Stimulated activated CD4-positive, alpha-beta T cell treated with anti-CD3 and anti-CD28 coated beads, Interleukin-2, amount 100 ng/mL, for 48 hours (primary cell): ENCODE results near the gene MYL6B.
A peak's percentile ranks its signal among the peaks of the same experiment; 100 is the strongest.
"Not testable (repeated sequence)": the region's sequence is repeated elsewhere in the genome, so short reads cannot be mapped to it uniquely, and the experiment has no call there.

Experiments
- DNase-seq, 2 donors: peaks; one replicate each; pipeline ENCODE4 v3.0.0-alpha.2; 2020

The MYL6B gene

GRCh38 chr12:56154246-56154771, 1.9 kb downstream of the MYL6B start:
- no peak for DNase-seq

GRCh38 chr12:56154818-56155217, 2.4 kb downstream of the MYL6B start:
- no peak for DNase-seq

- no peak for DNase-seq
Measured at GRCh38 chr12:56155256-56155845, 3.0 kb downstream of the MYL6B start.

- DNase-seq = not testable (repeated sequence)
Measured at GRCh38 chr12:56156464-56157200, 4.2 kb downstream of the MYL6B start.

GRCh38 chr12:56157201-56158028, 5.0 kb downstream of the MYL6B start:
- DNase-seq = peak; percentile 43 to 45

GRCh38 chr12:56158029-56158925, 5.9 kb downstream of the MYL6B start, which contains the start of gene MYL6:
TSS of gene MYL6 (plus strand) at chr12:56158359. CDS start at chr12:56158402, 43 bp downstream.
- peak; percentile 85 to 87 for DNase-seq

- no peak for DNase-seq
Measured at GRCh38 chr12:56158926-56159461, 6.6 kb downstream of the MYL6B start.

GRCh38 chr12:56159482-56160192, 7.2 kb downstream of the MYL6B start:
- DNase-seq = no peak

GRCh38 chr12:56160193-56160763, 7.9 kb downstream of the MYL6B start:
- peak; percentile 33 to 43 for DNase-seq

GRCh38 chr12:56160894-56161689, 8.7 kb downstream of the MYL6B start:
- DNase-seq = no peak

GRCh38 chr12:56161690-56162351, 9.4 kb downstream of the MYL6B start:
- DNase-seq = no peak

GRCh38 chr12:56162468-56163290, 10.3 kb downstream of the MYL6B start:
- DNase-seq = no peak

GRCh38 chr12:56163533-56164344, 11.4 kb downstream of the MYL6B start:
- DNase-seq = no peak

- no peak for DNase-seq
Measured at GRCh38 chr12:56164345-56164729, 11.9 kb downstream of the MYL6B start.

GRCh38 chr12:56165369-56165768, 13.0 kb downstream of the MYL6B start:
- DNase-seq = no peak

- DNase-seq = no peak
Measured at GRCh38 chr12:56169229-56169759, 16.9 kb downstream of the MYL6B start.

- DNase-seq = no peak
Measured at GRCh38 chr12:56172839-56173238, 20.5 kb downstream of the MYL6B start.
